HG03095 (cell line): ENCODE data around the gene DESI2.
"Not testable (repeated sequence)": the region's sequence is repeated elsewhere in the genome, so short reads cannot be mapped to it uniquely, and the experiment has no call there.

Experiments
- ATAC-seq: cut with Tn5 transposase; IDR thresholded peaks from one replicate; pipeline ENCODE4 v1.9.1; 2021; ENCODE audit warnings: moderate library complexity; ENCODE audit not compliant: unreplicated experiment

DESI2 gene

GRCh38 chr1:244654108-244655038, 1.4 kb downstream of the DESI2 start:
- no peak for ATAC-seq

- ATAC-seq: no peak
These were observed 2.3 kb downstream of the DESI2 start for GRCh38 chr1:244655186-244655585.

- ATAC-seq: no peak
These were observed 4.5 kb downstream of the DESI2 start for GRCh38 chr1:244657421-244657820.

- ATAC-seq: no peak
These were observed 6.8 kb downstream of the DESI2 start for GRCh38 chr1:244659694-244660093.

GRCh38 chr1:244660595-244660994, 7.7 kb downstream of the DESI2 start:
- no peak for ATAC-seq

GRCh38 chr1:244661569-244662312, 8.8 kb downstream of the DESI2 start:
- ATAC-seq: not testable (repeated sequence)

GRCh38 chr1:244662599-244662998, 9.7 kb downstream of the DESI2 start:
- no peak for ATAC-seq

- ATAC-seq: no peak
These were observed 11.4 kb downstream of the DESI2 start for GRCh38 chr1:244664353-244664752.

- peak; percentile 86 for ATAC-seq
These were observed 12.9 kb downstream of the DESI2 start for GRCh38 chr1:244665771-244666217.

GRCh38 chr1:244666672-244667418, 13.9 kb downstream of the DESI2 start:
- not testable (repeated sequence) for ATAC-seq

GRCh38 chr1:244667797-244668196, 14.9 kb downstream of the DESI2 start:
- no peak for ATAC-seq

GRCh38 chr1:244672946-244673682, 20.2 kb downstream of the DESI2 start:
- no peak for ATAC-seq

GRCh38 chr1:244674446-244674845, 21.5 kb downstream of the DESI2 start:
- no peak for ATAC-seq

GRCh38 chr1:244675167-244675566, 22.2 kb downstream of the DESI2 start:
- ATAC-seq: no peak

GRCh38 chr1:244678697-244679096, 25.8 kb downstream of the DESI2 start:
- no peak for ATAC-seq

GRCh38 chr1:244680667-244681066, 27.7 kb downstream of the DESI2 start:
- no peak for ATAC-seq

GRCh38 chr1:244682087-244682486, 29.2 kb downstream of the DESI2 start:
- not testable (repeated sequence) for ATAC-seq

- ATAC-seq: no peak
These were observed 43.0 kb downstream of the DESI2 start for GRCh38 chr1:244695937-244696336.

GRCh38 chr1:244699741-244700140, 46.8 kb downstream of the DESI2 start:
- ATAC-seq: no peak

- no peak for ATAC-seq
These were observed 47.9 kb downstream of the DESI2 start for GRCh38 chr1:244700808-244701207.
